Fibroblast of lung (primary cell): ENCODE results near the gene SPATA2.

Source experiments
- EZH2 ChIP-seq: IDR thresholded peaks from 2 replicates; pipeline ENCODE4 v1.5.1; 2012; ENCODE audit warnings: low read length, control low read depth, mild to moderate bottlenecking; ENCODE audit errors: missing control alignments
- TF ChIP-seq, protein P1 (sequence below), 2 donors: IDR thresholded peaks in 1 of 2; conservative IDR thresholded peaks in 1 of 2; 1 replicate in 1 of 2; 2 replicates in 1 of 2; pipeline ENCODE4 v1.5.1; 2011 to 2012; ENCODE audit warnings: low read length in 2 of 2, control low read depth in 1 of 2, inconsistent platforms in 1 of 2, low read depth in 1 of 2, mild to moderate bottlenecking in 1 of 2

GRCh38 chr20:49878977-49879376 lies 36.4 kb downstream of the SPATA2 start:
- TF ChIP-seq, protein P1, sequence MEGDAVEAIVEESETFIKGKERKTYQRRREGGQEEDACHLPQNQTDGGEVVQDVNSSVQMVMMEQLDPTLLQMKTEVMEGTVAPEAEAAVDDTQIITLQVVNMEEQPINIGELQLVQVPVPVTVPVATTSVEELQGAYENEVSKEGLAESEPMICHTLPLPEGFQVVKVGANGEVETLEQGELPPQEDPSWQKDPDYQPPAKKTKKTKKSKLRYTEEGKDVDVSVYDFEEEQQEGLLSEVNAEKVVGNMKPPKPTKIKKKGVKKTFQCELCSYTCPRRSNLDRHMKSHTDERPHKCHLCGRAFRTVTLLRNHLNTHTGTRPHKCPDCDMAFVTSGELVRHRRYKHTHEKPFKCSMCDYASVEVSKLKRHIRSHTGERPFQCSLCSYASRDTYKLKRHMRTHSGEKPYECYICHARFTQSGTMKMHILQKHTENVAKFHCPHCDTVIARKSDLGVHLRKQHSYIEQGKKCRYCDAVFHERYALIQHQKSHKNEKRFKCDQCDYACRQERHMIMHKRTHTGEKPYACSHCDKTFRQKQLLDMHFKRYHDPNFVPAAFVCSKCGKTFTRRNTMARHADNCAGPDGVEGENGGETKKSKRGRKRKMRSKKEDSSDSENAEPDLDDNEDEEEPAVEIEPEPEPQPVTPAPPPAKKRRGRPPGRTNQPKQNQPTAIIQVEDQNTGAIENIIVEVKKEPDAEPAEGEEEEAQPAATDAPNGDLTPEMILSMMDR (conservative IDR thresholded peaks at IDR 0.05 in 1 of 2, IDR thresholded peaks at IDR 0.05 in 1 of 2; ENCODE audit: low read depth in 1 of 2, low read length in 2 of 2) = no peak
- no peak for TF ChIP-seq EZH2
